SHP77 treated with DMSO at 0.1 percent for 48 hours (cell line): ENCODE measurements around the gene SHROOM1.
"Not testable (repeated sequence)": the region's sequence is repeated elsewhere in the genome, so short reads cannot be mapped to it uniquely, and the experiment has no call there.

Experiments used
- DNase-seq: peaks from one replicate; lab custom pipeline; 2025; lab: John Stamatoyannopoulos, UW

Gene SHROOM1

DNA sequence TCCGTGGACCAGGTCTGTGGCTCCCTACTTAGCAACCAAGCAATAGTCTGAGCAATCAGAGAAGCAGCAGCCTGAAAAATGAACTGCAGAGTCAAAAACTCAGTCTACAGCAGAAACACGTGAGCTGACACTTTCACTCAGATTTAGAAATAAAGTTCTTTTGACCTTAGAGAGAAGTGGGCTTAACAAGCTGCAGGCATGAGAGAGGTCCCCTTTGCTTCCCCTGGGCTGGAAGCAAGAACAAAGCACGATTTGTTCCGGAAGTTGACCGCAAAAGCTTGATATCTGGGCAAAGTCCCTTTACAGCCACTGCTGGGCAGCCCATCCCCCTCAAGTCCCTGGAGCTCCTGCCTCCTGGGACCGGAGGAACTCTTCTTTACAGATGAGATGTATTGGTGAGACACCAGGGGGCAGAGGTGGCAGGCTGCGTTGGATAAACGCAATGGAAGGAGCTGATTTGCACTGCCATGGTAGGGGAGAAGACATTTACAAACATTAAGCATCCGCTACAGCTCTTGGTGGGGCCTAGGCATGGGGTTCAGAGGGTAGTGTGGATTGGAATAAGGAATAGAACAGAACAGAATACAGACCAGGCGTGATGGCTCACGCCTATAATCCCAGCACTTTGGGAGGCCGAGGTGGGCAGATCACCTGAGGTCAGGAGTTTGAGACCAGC, 23.1 kb downstream of the SHROOM1 start:
- no peak for DNase-seq

GRCh38 chr5:132806804-132807162, 23.7 kb downstream of the SHROOM1 start:
- not testable (repeated sequence) for DNase-seq

GRCh38 chr5:132805872-132806271, 24.6 kb downstream of the SHROOM1 start:
- DNase-seq: not testable (repeated sequence)

DNA sequence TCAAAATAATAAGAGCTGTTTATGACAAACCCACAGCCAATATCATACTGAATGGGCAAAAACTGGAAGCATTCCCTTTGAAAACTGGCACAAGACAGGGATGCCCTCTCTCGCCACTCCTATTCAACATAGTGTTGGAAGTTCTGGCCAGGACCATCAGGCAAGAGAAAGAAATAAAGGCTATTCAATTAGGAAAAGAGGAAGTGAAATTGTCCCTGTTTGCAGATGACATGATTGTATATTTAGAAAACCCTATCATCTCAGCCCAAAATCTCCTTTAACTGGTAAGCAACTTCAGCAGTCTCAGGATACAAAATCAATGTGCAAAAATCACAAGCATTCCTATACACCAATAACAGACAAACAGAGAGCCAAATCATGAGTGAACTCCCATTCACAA, 26.2 kb downstream of the SHROOM1 start:
- DNase-seq: not testable (repeated sequence)

GRCh38 chr5:132802685-132803066, 27.8 kb downstream of the SHROOM1 start:
- DNase-seq: not testable (repeated sequence)

DNA sequence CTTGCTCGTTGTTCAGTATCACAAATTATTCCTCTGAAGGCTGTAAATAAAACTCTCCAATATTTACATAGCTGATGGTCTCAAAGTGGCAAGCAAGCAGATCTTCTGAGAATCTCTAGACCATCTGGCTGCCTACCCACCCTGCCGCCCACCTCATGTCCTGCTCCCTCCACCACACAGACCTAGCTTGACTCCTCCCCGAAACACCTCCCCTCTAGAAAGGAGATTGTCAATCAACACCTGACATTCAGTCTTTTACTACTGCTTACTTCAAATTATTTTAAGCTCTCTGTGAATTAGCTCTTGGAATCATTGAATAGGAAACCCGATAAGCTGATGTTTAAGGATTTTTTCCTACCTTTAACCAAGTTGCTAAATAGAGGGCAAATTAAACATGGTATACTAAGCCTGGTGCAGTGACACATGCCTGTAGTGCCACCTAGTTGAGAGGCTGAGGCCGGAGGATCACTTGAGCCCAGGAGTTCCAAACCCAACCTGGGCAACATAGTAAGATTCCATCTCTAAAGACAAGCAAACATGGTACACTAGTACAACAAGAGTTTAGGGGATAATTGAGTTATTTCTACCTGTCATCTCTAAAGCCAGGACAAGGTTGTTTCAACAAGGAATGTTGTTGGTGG, 28.3 kb downstream of the SHROOM1 start:
- no peak for DNase-seq

DNA sequence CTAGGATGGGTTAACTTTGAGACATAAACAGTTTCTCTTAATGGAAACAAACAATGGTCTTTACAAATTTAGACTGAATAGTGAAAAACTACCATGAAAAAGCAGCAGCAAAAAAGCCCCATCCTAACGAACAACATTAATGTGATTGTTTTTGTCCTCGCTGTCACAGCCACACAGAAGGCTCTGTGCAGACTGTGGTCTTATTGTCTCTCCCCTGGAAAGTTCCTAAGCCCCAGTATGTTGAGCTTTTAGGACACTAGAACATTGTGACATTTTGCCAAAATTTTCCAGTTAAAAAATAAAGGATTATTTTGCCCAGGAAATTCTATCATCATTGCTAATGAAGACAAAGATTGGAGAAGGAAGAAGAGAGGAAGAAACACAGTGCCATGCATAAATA, 29.9 kb downstream of the SHROOM1 start:
- DNase-seq: no peak

- DNase-seq: no peak
These were observed 31.1 kb downstream of the SHROOM1 start for GRCh38 chr5:132799392-132799791.

GRCh38 chr5:132797651-132798050, 32.8 kb downstream of the SHROOM1 start:
- no peak for DNase-seq

- no peak for DNase-seq
These were observed 39.4 kb downstream of the SHROOM1 start for GRCh38 chr5:132791026-132791425.

- DNase-seq: no peak
These were observed 40.1 kb downstream of the SHROOM1 start for GRCh38 chr5:132790201-132790865.

DNA sequence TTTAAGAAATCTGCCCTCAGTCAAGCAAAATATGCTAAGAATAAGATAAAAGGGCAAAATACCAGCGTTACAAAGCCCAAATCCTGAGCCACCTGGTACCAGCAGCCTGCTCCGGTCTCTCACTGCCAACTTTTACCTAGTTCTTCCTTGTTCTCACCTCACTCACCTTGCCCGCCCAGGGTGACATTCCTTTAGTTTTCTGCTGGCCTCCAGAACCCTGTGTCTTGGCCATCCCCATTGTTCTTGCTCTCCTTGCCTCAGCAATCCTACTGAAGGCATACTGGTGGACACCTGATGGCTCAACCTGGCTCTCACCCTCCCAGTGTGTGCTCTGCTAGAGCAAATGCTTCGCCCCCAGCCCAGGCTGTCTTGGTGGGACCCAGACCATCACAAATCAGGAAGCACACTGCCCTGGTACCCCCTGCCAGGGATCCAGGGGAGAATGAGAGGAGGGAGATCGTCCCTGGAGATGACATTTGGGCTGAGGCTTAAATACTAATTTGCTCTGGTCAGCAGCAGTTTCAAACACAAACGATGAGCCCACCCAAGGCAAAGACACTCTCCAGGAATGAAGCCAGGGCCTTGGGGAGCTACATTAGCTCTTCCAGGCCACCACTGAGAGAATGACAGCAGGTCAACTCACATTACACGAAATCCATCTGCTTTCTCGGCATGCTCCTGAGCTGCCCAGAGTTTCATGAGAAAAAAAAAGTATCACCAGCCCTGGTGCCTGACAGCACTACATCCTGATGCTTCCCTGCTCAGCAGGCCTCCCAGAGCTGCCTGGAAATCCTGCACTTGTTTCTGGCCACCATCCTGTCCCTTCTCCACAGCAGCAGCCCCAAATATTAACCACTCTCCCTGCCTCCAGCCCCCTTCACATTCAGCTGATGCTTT, 41.2 kb downstream of the SHROOM1 start:
- no peak for DNase-seq

- no peak for DNase-seq
These were observed 41.9 kb downstream of the SHROOM1 start for GRCh38 chr5:132788508-132788907.

- no peak for DNase-seq
These were observed 43.4 kb downstream of the SHROOM1 start for GRCh38 chr5:132787076-132787475.

- DNase-seq: no peak
These were observed 44.6 kb downstream of the SHROOM1 start for GRCh38 chr5:132785864-132786263.

GRCh38 chr5:132785365-132785764, 45.1 kb downstream of the SHROOM1 start:
- no peak for DNase-seq

DNA sequence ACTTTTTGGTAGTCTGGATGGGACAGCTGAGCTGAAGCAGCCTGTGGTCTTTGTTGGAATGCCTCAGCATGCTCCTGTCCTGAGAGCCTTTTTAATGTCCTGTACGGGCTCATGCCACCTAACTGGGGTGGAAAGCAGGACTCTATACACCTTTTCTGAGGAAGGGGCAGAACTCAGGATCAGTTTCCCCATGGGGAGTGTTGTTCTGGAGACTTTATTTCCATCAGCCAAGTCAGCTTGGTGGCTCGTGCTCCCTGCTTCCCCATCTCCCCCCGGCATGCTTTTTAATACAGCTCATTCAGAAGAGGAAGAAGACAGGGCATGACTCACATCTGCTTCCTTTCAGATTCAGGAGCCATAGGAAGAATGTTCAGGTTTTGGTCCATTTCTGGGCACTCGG, 48.3 kb downstream of the SHROOM1 start:
- DNase-seq: no peak

GRCh38 chr5:132781029-132781428, 49.4 kb downstream of the SHROOM1 start:
- DNase-seq: no peak

- DNase-seq: no peak
These were observed 49.9 kb downstream of the SHROOM1 start for GRCh38 chr5:132780577-132780976.

- DNase-seq: no peak
These were observed 50.5 kb downstream of the SHROOM1 start for GRCh38 chr5:132779961-132780360.

GRCh38 chr5:132778856-132779255, 51.6 kb downstream of the SHROOM1 start:
- DNase-seq: no peak

- DNase-seq: no peak
These were observed 52.3 kb downstream of the SHROOM1 start for GRCh38 chr5:132778129-132778528.
